Measurements from ENCODE around the gene TRAPPC14. TPM values are rescaled to one million over a fixed set of nuclear protein-coding genes. Genes with fewer than 3 reads are reported as not detected.
A peak's percentile ranks its signal among the peaks of the same experiment; 100 is the strongest.

Gene TRAPPC14
- total and polyA plus RNA-seq, 2 of the 13 experiments (the other 11 are each of a cell fraction or from before 2014, with no cell fraction given) = 4.7 to 9.6 TPM

- BruUV-seq (replicated peaks) = TSS peak; percentile 59
- peak overlapping the region; percentile 90 for H3K9ac ChIP-seq (ENCODE audit: insufficient read depth, low read depth, low read length)
- H3K9me3 ChIP-seq (ENCODE audit: low read length) = no peaks in the 10 kb centered on the region
- CTCF ChIA-PET (ENCODE audit: low intra/inter-chr PET ratio, low total read pairs) = no interaction called here
- no peak overlapping the region for H2AFZ ChIP-seq (ENCODE audit: low read length)
- FAIRE-seq (peak; percentile 65), DNase-seq (ENCODE audit: low spot score) (peak; percentile 85), ATAC-seq (peak; percentile 67)
- peak overlapping the region; percentile 90 to 99 (median 92) for H3K4me3 ChIP-seq (replicated peaks in 1 of 3; ENCODE audit: insufficient read depth in 1 of 3, low read depth in 2 of 3, low read length in 3 of 3)
- in situ Hi-C loops (cut with HindIII; ENCODE audit: extremely low pct_ligation_motif_present, low pct_unique_long_range_greater_than_20kb) = no loop called here
- peaks cover 56% of the 10 kb centered on the region for H3K4me1 ChIP-seq (ENCODE audit: insufficient read depth, low read length)
- H3K79me2 ChIP-seq (ENCODE audit: insufficient read depth, low read length) = peaks cover under 1% of the 10 kb centered on the region
- peaks cover 0 to 7% of the 10 kb centered on the region in 2 experiments; a peak in 1 of 5 replicates for H3K27me3 ChIP-seq (ENCODE audit: control insufficient read depth in 1 of 2, insufficient read depth in 2 of 2, low read length in 2 of 2)
- H3K4me2 ChIP-seq (ENCODE audit: low read depth, low read length) = peak overlapping the region; percentile 75
- intact Hi-C loops (cut with micrococcal nuclease; ENCODE audit: unreplicated experiment) = no loop called here
- peaks cover 6% of the 10 kb centered on the region; the same call in 1 of the 2 replicates for H4K20me1 ChIP-seq (ENCODE audit: insufficient read depth, low read length)
- H3K27ac ChIP-seq (ENCODE audit: extremely low read length, insufficient read depth, low read length) = peak overlapping the region; percentile 80
- POLR2A ChIA-PET = interaction anchor here (0.9 to 2.1 kb wide), 4 partner anchors 9 to 57 kb away, joined by 3 to 25 read pairs (median 4); partner anchors contain the start of gene LAMTOR4
- peaks cover 6 to 24% of the 10 kb centered on the region in 2 experiments for H3K36me3 ChIP-seq (replicated peaks in 1 of 2; ENCODE audit: control insufficient read depth in 1 of 2, insufficient read depth in 2 of 2, low read length in 2 of 2)
- WGBS (ENCODE audit: low lambda C conversion rate) = 14% methylated on average over 18 of the region's 32 CpGs
- TF ChIP-seq FOSL2 (CRISPR knock-in tag; IDR thresholded peaks at IDR 0.05) (peak; percentile 76), CREB1 (IDR thresholded peaks at IDR 0.05) (0 out of 2 replicates have a peak, but pooled peaks have one; percentile 6), CREB1 (CRISPR knock-in tag; IDR thresholded peaks at IDR 0.05) (no peak), ZNF772 (CRISPR knock-in tag; IDR thresholded peaks at IDR 0.05) (peak; percentile 54; the same call in 1 of the 2 replicates), MTA1 (CRISPR knock-in tag; IDR thresholded peaks at IDR 0.05; ENCODE audit: borderline replicate concordance) (no peak), KDM5B (CRISPR knock-in tag; IDR thresholded peaks at IDR 0.05; ENCODE audit: borderline replicate concordance) (peak; percentile 32; the same call in 1 of the 2 replicates), ETS1 (CRISPR knock-in tag; IDR thresholded peaks at IDR 0.05) (0 out of 2 replicates have a peak, but pooled peaks have one; percentile 42), RBM39 (IDR thresholded peaks at IDR 0.05; ENCODE audit: low read depth, low read length, poor library complexity, severe bottlenecking) (no peak), DR1 (CRISPR knock-in tag; IDR thresholded peaks at IDR 0.05) (0 out of 2 replicates have a peak, but pooled peaks have one; percentile 3), POGK (CRISPR knock-in tag; conservative IDR thresholded peaks at IDR 0.05) (0 out of 2 replicates have a peak, but pooled peaks have one; percentile 2), SOX5 (CRISPR knock-in tag; IDR thresholded peaks at IDR 0.05; ENCODE audit: borderline replicate concordance) (peak; percentile 51; the same call in 1 of the 2 replicates), ZBTB2 (CRISPR knock-in tag; IDR thresholded peaks at IDR 0.05; ENCODE audit: low read depth) (peak; percentile 92), FOXA1 (IDR thresholded peaks at IDR 0.05) (no peak), FOXA1 (CRISPR knock-in tag; IDR thresholded peaks at IDR 0.05) (peak; percentile 81), HOXA3 (CRISPR knock-in tag; IDR thresholded peaks at IDR 0.05) (peak; percentile 52), HNRNPK (IDR thresholded peaks at IDR 0.05; ENCODE audit: low read depth, low read length, poor library complexity, severe bottlenecking) (no peak), IRF9 (CRISPR knock-in tag; IDR thresholded peaks at IDR 0.05; ENCODE audit: borderline replicate concordance) (no peak), CEBPG (CRISPR knock-in tag; IDR thresholded peaks at IDR 0.05) (peak; percentile 63)
Observed at GRCh38 chr7:100157334-100158228, 942 bp downstream of the TRAPPC14 start.

Measured in HepG2 (cell line).